RPMI8226 (cell line): ENCODE results near the gene TIMM29.
A peak's percentile ranks its signal among the peaks of the same experiment; 100 is the strongest.
"Not testable (repeated sequence)": the region's sequence is repeated elsewhere in the genome, so short reads cannot be mapped to it uniquely, and the experiment has no call there.

Experiments
- DNase-seq: peaks from one replicate; pipeline ENCODE4 v3.0.0-alpha.2; 2015

The TIMM29 gene

DNA sequence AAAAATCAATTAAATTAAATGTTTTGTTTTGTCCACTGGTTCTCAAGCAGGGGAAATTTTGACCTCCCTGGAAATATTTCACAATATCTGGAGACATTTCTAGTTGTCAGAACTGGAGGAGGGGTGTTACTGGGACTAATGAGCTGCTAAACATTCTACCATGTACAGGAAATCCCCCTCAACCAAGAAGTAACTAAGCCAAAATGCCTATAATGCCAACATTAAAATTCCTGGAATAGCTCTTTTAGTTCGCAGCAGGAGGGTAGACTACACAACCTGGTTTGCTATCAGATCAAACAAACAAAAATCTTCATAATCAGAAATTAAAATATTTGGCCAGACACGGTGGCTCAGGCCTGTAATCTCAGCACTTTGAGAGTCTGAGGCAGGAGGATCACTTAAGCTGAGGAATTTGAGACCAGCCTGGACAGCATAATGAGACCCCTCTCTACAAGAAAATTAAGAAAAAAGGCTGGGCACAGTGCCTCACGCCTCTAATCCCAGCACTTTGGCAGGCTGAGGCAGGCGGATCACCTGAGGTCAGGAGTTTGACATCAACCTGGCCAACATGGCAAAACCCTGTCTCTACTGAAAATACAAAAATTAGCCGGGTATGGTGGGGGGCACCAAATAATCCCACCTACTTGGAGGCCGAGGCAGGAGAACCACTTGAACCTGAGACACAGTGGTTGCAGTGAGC is 18.5 kb downstream of the TIMM29 start:
- no peak for DNase-seq

DNA sequence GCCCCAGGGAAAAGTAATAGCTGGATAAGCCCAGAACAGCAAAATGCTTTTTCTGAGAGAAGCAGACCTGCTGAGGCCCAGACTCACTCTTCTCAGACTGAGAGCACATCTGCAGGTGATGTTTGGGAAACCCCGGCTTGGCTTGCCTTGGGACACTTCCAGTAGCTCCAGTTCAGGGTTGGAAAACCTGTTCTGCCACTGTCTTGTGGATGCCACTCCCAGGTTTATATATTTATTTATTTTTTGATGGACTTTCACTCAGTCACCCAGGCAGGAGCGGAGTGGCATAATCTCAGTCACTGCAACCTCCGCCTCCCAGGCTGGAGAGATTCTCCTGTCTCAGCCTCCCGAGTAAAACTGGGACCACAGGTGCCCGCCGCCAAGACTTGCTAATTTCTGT is 24.2 kb downstream of the TIMM29 start:
- no peak for DNase-seq

DNA sequence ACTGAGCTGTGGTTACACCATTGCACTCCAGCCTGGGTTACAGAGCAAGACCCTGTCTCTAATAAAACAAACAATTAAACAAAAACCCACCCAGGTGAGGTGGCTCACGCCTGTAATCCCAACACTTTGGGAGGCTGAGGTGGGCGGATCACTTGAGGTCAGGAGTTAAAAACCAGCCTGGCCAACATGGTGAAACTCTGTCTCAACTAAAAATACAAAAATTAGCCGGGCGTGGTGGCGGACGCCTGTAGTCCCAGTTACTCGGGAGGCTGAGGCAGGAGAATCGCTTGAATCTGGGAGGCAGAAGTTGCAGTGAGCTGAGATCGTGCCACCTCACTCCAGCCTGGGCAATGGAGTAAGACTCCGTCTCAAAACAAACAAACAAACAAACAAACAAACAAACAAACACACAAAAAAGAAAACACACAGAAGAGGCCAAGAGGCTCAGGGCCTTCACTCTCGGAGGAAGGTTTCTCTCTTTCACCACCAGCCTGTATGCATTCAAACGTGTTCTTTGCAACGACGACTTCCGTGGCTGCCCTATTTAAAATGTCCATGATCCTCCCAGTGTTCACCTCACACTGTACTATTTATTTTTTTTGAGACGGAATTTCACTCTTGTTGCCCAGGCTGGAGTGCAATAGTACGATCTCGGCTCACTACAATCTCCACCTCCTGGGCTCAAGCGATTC is 30.8 kb downstream of the TIMM29 start:
- not testable (repeated sequence) for DNase-seq

GRCh38 chr19:10960314-10961072 is 31.9 kb downstream of the TIMM29 start, which contains the start of gene SMARCA4:
Gene SMARCA4 (plus strand): TSS chr19:10961030. CDS start chr19:10984152, 23,122 bp downstream.
- peak; percentile 99 for DNase-seq

DNA sequence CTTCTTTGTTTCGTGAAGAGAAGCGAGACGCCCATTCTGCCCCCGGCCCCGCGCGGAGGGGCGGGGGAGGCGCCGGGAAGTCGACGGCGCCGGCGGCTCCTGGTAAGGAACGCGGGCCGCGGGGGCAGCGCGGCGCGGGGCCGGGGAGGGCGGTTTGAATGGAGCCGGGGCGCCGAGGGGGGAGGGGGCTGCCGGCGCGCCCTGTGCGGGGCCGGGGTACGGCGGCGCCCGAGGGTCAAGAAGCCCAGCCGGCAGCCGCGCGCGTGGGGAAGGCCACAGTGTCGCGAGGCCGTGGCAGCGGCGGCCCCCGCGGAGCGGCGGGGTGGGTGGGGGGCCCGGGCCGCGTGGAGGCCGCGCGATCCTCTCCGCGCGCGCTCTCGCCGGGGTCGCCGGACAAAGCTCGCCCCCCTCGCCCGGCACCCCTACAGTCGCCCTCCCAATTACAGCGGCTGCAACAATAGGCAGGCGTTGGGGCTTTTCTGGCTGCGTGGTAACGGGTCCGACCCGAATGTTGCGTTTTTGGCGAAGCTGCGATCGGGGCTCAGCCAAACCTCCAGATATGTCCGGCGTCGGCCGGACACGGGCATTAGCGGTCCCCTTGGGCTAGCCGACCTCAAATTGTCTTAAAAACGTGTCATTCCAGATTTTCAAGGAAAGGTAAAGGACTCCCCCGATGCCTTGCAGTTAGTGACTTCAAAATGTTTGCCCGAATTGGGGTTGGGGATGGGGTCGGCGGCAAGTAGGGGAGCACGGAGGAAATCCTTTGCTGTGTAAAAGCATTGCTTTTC is 32.7 kb downstream of the TIMM29 start:
- DNase-seq = peak; percentile 31

DNA sequence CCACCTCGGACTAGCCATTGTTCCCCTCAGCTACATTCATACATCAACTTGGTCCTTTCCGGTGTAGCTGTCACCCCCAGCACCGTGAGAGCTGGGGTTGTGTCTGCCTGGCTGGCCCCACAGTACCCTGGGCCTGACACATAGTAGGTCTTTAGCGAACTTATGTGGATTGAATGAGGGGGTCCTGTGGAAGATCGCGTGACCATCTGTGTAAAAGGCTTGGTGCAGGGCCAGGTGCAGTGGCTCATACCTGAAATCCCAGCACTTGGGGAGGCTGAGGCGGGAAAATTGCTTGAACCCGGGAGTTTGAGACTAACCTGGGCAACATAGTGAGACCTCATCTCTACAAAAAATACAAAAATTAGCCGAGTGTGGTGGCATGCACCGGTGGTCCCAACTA is 34.3 kb downstream of the TIMM29 start:
- no peak for DNase-seq

DNA sequence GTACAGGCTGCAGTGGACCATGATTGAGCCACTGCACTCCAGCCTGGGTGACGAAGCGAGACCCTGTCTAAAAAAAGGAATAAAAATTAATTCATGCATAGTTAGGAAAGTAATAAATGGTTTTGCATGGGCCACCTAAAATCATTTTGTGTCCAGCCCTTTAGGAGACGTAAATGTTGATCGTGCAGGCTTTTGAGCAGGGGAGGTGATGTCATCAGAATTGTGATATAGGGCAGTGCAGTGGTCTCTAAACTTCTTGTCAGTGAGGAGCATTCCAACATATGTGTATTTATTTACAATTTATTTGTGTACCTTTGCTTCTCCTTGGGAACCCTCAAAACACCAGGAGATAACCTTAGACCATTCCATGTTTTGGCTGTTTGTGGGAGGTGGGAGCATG is 35.3 kb downstream of the TIMM29 start:
- DNase-seq = no peak

GRCh38 chr19:10964903-10965302 is 36.3 kb downstream of the TIMM29 start:
- no peak for DNase-seq

- no peak for DNase-seq
Measured at GRCh38 chr19:10965398-10965797, 36.8 kb downstream of the TIMM29 start.

- DNase-seq = no peak
Measured at GRCh38 chr19:10966809-10967208, 38.2 kb downstream of the TIMM29 start.

GRCh38 chr19:10968527-10969135 is 40.0 kb downstream of the TIMM29 start:
- no peak for DNase-seq

GRCh38 chr19:10971107-10971726 is 42.6 kb downstream of the TIMM29 start:
- DNase-seq = no peak

GRCh38 chr19:10975374-10976130 is 46.9 kb downstream of the TIMM29 start:
- no peak for DNase-seq

GRCh38 chr19:10976131-10976892 is 47.7 kb downstream of the TIMM29 start:
- no peak for DNase-seq

DNA sequence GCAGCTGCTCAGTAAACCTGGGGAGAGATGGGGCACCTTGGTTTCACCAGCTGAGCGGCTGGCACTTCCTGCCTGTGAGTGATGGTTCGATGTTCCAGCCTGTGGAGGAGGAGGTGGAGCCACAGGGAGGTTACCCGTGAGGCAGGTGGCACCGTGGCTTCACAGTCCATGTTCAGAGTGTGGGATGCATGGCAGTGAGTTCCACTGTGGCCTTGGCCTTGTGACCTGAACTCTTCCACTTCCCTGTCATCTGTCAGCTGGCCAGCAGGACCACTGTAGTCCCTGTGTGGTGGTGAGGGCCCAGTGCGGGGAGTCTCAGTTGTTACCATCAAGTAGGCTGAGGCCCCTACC is 49.1 kb downstream of the TIMM29 start:
- DNase-seq = no peak
